ENCODE measurements around the gene ZNF367. TPM values are rescaled to one million over a fixed set of nuclear protein-coding genes. Genes with fewer than 3 reads are reported as not detected.

The ZNF367 gene
- total and polyA plus RNA-seq, 2 of the 4 experiments (the other 2 are of a cell fraction) = 1.1 to 2.7 TPM

GRCh38 chr9:96423322-96423984 lies 5.3 kb upstream of the ZNF367 start:
- POLR2A ChIA-PET (ENCODE audit: unreplicated experiment) = no interaction called here
- peak overlapping the region; percentile 77 for H2AK5ac ChIP-seq (ENCODE audit: low read depth, low read length)
- no peak overlapping the region for H4K5ac ChIP-seq (ENCODE audit: low read depth, low read length)
- no peak overlapping the region for H3K27ac ChIP-seq (ENCODE audit: insufficient read depth, low read length)
- H4K8ac ChIP-seq (ENCODE audit: low read depth in 2 of 2, low read length in 2 of 2) = no peak overlapping the region
- H3K18ac ChIP-seq (ENCODE audit: low read depth, low read length) = no peak overlapping the region
- no peak for TF ChIP-seq BHLHE40 (IDR thresholded peaks at IDR 0.05; ENCODE audit: low read depth, low read length)
- no peak for TF ChIP-seq FOS (IDR thresholded peaks at IDR 0.05; ENCODE audit: low read depth, low read length)
- TF ChIP-seq RAD21 (IDR thresholded peaks at IDR 0.05; ENCODE audit: low read length) = no peak
- TF ChIP-seq USF2 (IDR thresholded peaks at IDR 0.05; ENCODE audit: low read depth, low read length) = no peak
- TF ChIP-seq SMC3 (IDR thresholded peaks at IDR 0.05; ENCODE audit: low read depth, low read length) = no peak
- TF ChIP-seq POLR2A (IDR thresholded peaks at IDR 0.05; ENCODE audit: low read depth, low read length) = no peak
- no peak for TF ChIP-seq RCOR1 (IDR thresholded peaks at IDR 0.05; ENCODE audit: insufficient replicate concordance, low read length)
- no peak for TF ChIP-seq CTCF (conservative IDR thresholded peaks at IDR 0.05; ENCODE audit: low read depth, low read length)
- TF ChIP-seq ELK1 (IDR thresholded peaks at IDR 0.05; ENCODE audit: borderline replicate concordance, low read depth, low read length) = no peak
- TF ChIP-seq MAZ (IDR thresholded peaks at IDR 0.05; ENCODE audit: borderline replicate concordance, low read depth, low read length) = no peak
- TF ChIP-seq CEBPB (IDR thresholded peaks at IDR 0.05; ENCODE audit: low read depth, low read length) = no peak
- TF ChIP-seq MXI1 (IDR thresholded peaks at IDR 0.05; ENCODE audit: borderline replicate concordance, low read depth, low read length) = no peak
- TF ChIP-seq RFX5 (IDR thresholded peaks at IDR 0.05; ENCODE audit: low read depth, low read length) = no peak
- TF ChIP-seq MAFK (IDR thresholded peaks at IDR 0.05; ENCODE audit: low read depth, low read length) = no peak
- no peak for TF ChIP-seq NFE2L2 (IDR thresholded peaks at IDR 0.05; ENCODE audit: low read depth, low read length)
- dilution Hi-C loops (cut with HindIII; ENCODE audit: low sequenced_read_pairs, unreplicated experiment) (no loop called here), intact Hi-C loops (cut with micrococcal nuclease) (loop anchor here (5.0 kb wide), 1 partner anchor 39 kb away; no protein-coding TSS in a partner anchor), in situ Hi-C loops (cut with MboI; ENCODE audit: low sequenced_read_pairs) (no loop called here)
- H3K23ac ChIP-seq (ENCODE audit: low read depth, low read length) = 0 out of 2 replicates have a peak overlapping the region, but pooled peaks have one; percentile 40
- H3K4ac ChIP-seq (ENCODE audit: low read depth, low read length) = no peak overlapping the region; the same call in 1 of the 2 replicates
- ATAC-seq (ENCODE audit: low read depth) = no peak
- no peaks in the 10 kb centered on the region for H3K9me3 ChIP-seq (ENCODE audit: control insufficient read depth, insufficient read depth, low read length)
- peaks cover 3% of the 10 kb centered on the region; the same call in 1 of the 2 replicates for H3K9me1 ChIP-seq (ENCODE audit: insufficient read depth, low read length)
- CTCF ChIA-PET = interaction anchor here (0.6 to 0.9 kb wide), 2 partner anchors 40 to 1048 kb away, joined by 3 to 7 read pairs; no protein-coding TSS in a partner anchor
- peak overlapping the region; percentile 55 for H2AK9ac ChIP-seq (replicated peaks; ENCODE audit: low read depth, low read length, poor library complexity)
- no peaks in the 10 kb centered on the region for H3K27me3 ChIP-seq (ENCODE audit: control insufficient read depth, insufficient read depth, low read length)
- no peak overlapping the region for H2BK120ac ChIP-seq (ENCODE audit: low read depth, low read length)
- H3K9ac ChIP-seq (ENCODE audit: low read depth, low read length) = no peak overlapping the region
- no TSS peak for BruUV-seq (replicated peaks)
- no peaks in the 10 kb centered on the region for H3K79me1 ChIP-seq (ENCODE audit: low read depth in 1 of 2, low read length in 2 of 2)
- peak overlapping the region; percentile 45; the same call in 1 of the 2 replicates for H3K14ac ChIP-seq (replicated peaks; ENCODE audit: low read depth, low read length)
- H2BK20ac ChIP-seq (ENCODE audit: low read depth, low read length) = no peak overlapping the region
- no peak for DNase-seq
- H2AFZ ChIP-seq (replicated peaks; ENCODE audit: low read length, poor library complexity) = peak overlapping the region; percentile 78
- H3K56ac ChIP-seq (ENCODE audit: extremely low read depth, insufficient read depth, low read length) = no peak overlapping the region
- H3K4me3 ChIP-seq (ENCODE audit: insufficient read depth, low read depth, low read length) = no peak overlapping the region
- H2BK15ac ChIP-seq (ENCODE audit: low read depth, low read length) = no peak overlapping the region
- no peak overlapping the region for H2BK5ac ChIP-seq (ENCODE audit: low read depth, low read length, poor library complexity, severe bottlenecking)
- WGBS, 2 experiments (ENCODE audit: extremely low coverage in 2 of 2, insufficient read length in 1 of 2) = 76% methylated on average over 5 of the region's 8 CpGs; no CpG with 5 or more reads in 1 of the 2 experiments
- peaks cover 5% of the 10 kb centered on the region for H3K4me1 ChIP-seq (ENCODE audit: control insufficient read depth, insufficient read depth, low read length)
- no peaks in the 10 kb centered on the region for H4K20me1 ChIP-seq (ENCODE audit: insufficient read depth, low read length)
- H3K36me3 ChIP-seq (ENCODE audit: control insufficient read depth, insufficient read depth, low read length) = no peaks in the 10 kb centered on the region
- H3K4me2 ChIP-seq (ENCODE audit: low read depth, low read length) = no peak overlapping the region
- H4K91ac ChIP-seq (ENCODE audit: insufficient read depth, low read depth, low read length) = no peak overlapping the region

All from IMR-90 (cell line).